HepG2 (cell line): ENCODE data around the gene AMIGO3. TPM values are rescaled to one million over a fixed set of nuclear protein-coding genes. Genes with fewer than 3 reads are reported as not detected.

Experiments used
- CBX1 ChIP-seq: IDR thresholded peaks from one replicate; pipeline ENCODE4 v1.6.1; 2016; ENCODE audit warnings: antibody characterized with exemption, low read depth
- CENPX ChIP-seq: sonication (generic); formaldehyde crosslinking; IDR thresholded peaks from 2 replicates; pipeline ENCODE4 v1.9.0; 2021; ENCODE audit warnings: mild to moderate bottlenecking, missing genetic modification reagents, moderate library complexity
- GTF3A ChIP-seq: sonication (generic); formaldehyde crosslinking; conservative IDR thresholded peaks from 2 replicates; pipeline ENCODE4 v1.4.0; 2020; ENCODE audit warnings: mild to moderate bottlenecking, missing genetic modification reagents
- HMGA1 ChIP-seq: sonication (generic); formaldehyde crosslinking; conservative IDR thresholded peaks from 2 replicates; pipeline ENCODE4 v1.4.0; 2020; ENCODE audit warnings: missing genetic modification reagents
- MED13 ChIP-seq: sonication (generic); formaldehyde crosslinking; IDR thresholded peaks from 2 replicates; pipeline ENCODE4 v1.5.0; 2020; ENCODE audit warnings: missing genetic modification reagents
- MLLT10 ChIP-seq: sonication (generic); formaldehyde crosslinking; IDR thresholded peaks from 2 replicates; pipeline ENCODE4 v1.4.0; 2020; ENCODE audit warnings: missing genetic modification reagents
- MXI1 ChIP-seq: IDR thresholded peaks from 3 replicates; pipeline ENCODE4 v1.6.1; 2012; ENCODE audit warnings: low read depth, low read length, inconsistent platforms, borderline replicate concordance
- NFIB ChIP-seq: sonication (generic); formaldehyde crosslinking; IDR thresholded peaks from 2 replicates; pipeline ENCODE4 v1.9.0; 2021; ENCODE audit warnings: missing genetic modification reagents, mild to moderate bottlenecking, borderline replicate concordance
- PAXIP1 ChIP-seq: sonication (generic); formaldehyde crosslinking; conservative IDR thresholded peaks from 2 replicates; pipeline ENCODE4 v1.4.0; 2020; ENCODE audit warnings: mild to moderate bottlenecking, missing genetic modification reagents, moderate library complexity
- RAD51 ChIP-seq: fragments of 450-650 bp; IDR thresholded peaks from 2 replicates; pipeline ENCODE4 v1.6.1; 2016; ENCODE audit warnings: borderline replicate concordance
- ZFP62 ChIP-seq: sonication (generic); formaldehyde crosslinking; IDR thresholded peaks from 2 replicates; pipeline ENCODE4 v1.4.0; 2020; ENCODE audit warnings: missing genetic modification reagents
- ZNF274 ChIP-seq: sonication (generic); formaldehyde crosslinking; IDR thresholded peaks from 2 replicates; pipeline ENCODE4 v1.5.1; 2020; ENCODE audit warnings: mild to moderate bottlenecking, missing genetic modification reagents
- ZNF329 ChIP-seq: sonication (generic); formaldehyde crosslinking; IDR thresholded peaks from 2 replicates; pipeline ENCODE4 v1.9.0; 2021; ENCODE audit warnings: low read depth, mild to moderate bottlenecking, missing genetic modification reagents
- ZNF343 ChIP-seq: sonication (generic); formaldehyde crosslinking; IDR thresholded peaks from 2 replicates; pipeline ENCODE4 v1.4.0; 2020; ENCODE audit warnings: mild to moderate bottlenecking, missing genetic modification reagents
- ZNF44 ChIP-seq: sonication (generic); formaldehyde crosslinking; IDR thresholded peaks from 2 replicates; pipeline ENCODE4 v1.5.1; 2020; ENCODE audit warnings: mild to moderate bottlenecking, missing genetic modification reagents
- ZNF577 ChIP-seq: sonication (generic); formaldehyde crosslinking; IDR thresholded peaks from 2 replicates; pipeline ENCODE4 v1.4.0; 2020; ENCODE audit warnings: mild to moderate bottlenecking, low read depth, missing genetic modification reagents, borderline replicate concordance
- ZNF672 ChIP-seq: sonication (generic); formaldehyde crosslinking; IDR thresholded peaks from 2 replicates; pipeline ENCODE4 v1.8.1; 2022; ENCODE audit warnings: missing genetic modification reagents
- ZSCAN21 ChIP-seq: sonication (generic); formaldehyde crosslinking; IDR thresholded peaks from 2 replicates; pipeline ENCODE4 v1.8.0; 2022; ENCODE audit warnings: mild to moderate bottlenecking, missing genetic modification reagents, moderate library complexity, borderline replicate concordance
- polyA plus RNA-seq, 8 experiments: library from polyadenylated mRNA; depleted of rRNA in 3 of 8; stranded (reverse) in 7 of 8; unstranded in 1 of 8; fragments of >200 nt; fragmentation: Illumina TruSeq in 4 of 8; extraction: Trizol in 4 of 8; gene quantifications; 2 replicates each; pipeline versions ENCODE4 v1.2.1 to v1.2.3, GENCODE V29; 2011 to 2016; ENCODE audit warnings: low read depth in 4 of 8, missing spikeins in 1 of 8, mixed read lengths in 1 of 8; ENCODE audit not compliant: insufficient read depth in 1 of 8
- total RNA-seq, 5 experiments: library from RNA; depleted of rRNA; stranded (reverse); fragments of >200 nt; fragmentation: Illumina TruSeq; extraction: Trizol; gene quantifications; 2 replicates each; pipeline ENCODE4 v1.2.3, GENCODE V29; 2016; ENCODE audit warnings: low read depth in 1 of 5
- TF ChIP-seq, protein P1 (sequence below): sonication (generic); formaldehyde crosslinking; IDR thresholded peaks from 2 replicates; pipeline ENCODE4 v1.5.1; 2020; ENCODE audit warnings: mild to moderate bottlenecking, missing genetic modification reagents, borderline replicate concordance
- TF ChIP-seq, protein P2 (sequence below): sonication (generic); formaldehyde crosslinking; IDR thresholded peaks from 2 replicates; pipeline ENCODE4 v1.4.0; 2020; ENCODE audit warnings: mild to moderate bottlenecking, missing genetic modification reagents
- TF ChIP-seq, protein P3 (sequence below): sonication (generic); formaldehyde crosslinking; IDR thresholded peaks from 2 replicates; pipeline ENCODE4 v1.8.0; 2022; ENCODE audit warnings: mild to moderate bottlenecking, missing genetic modification reagents, moderate library complexity

Gene AMIGO3
- total and polyA plus RNA-seq, 2 of the 13 experiments (the other 11 are each of a cell fraction or from before 2014, with no cell fraction given): 0.35 TPM; not detected in 1

DNA sequence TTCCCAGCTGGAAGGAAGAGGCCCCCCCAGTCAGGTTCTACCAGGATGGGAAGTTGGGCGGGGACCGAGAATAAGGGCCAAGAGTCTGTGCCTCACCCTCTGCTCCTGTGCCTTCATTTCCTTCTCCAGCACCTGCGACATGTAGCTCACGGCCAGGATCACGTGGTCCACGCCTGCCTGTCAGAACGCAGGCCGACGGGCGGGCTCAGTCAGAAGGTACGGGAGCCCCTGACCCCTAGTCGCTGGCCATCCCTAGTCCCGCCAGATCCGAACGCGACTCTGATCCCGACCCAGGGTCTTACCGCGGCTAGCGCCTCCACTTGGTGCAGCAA lies 3.8 kb upstream of the AMIGO3 start (continued):
- TF ChIP-seq MXI1 (0 out of 3 replicates have a peak, but pooled peaks have one; percentile 26), ZNF44 (CRISPR knock-in tag) (no peak), ZSCAN21 (CRISPR knock-in tag) (no peak), HMGA1 (no peak), RAD51 (peak; percentile 75; the same call in 1 of the 2 replicates), ZNF343 (CRISPR knock-in tag) (no peak), PAXIP1 (CRISPR knock-in tag) (no peak), GTF3A (no peak), CENPX (CRISPR knock-in tag) (no peak), ZNF329 (CRISPR knock-in tag) (no peak), MLLT10 (CRISPR knock-in tag) (no peak), ZNF672 (no peak), CBX1 (no peak), NFIB (CRISPR knock-in tag) (no peak), ZNF274 (CRISPR knock-in tag) (no peak), ZFP62 (CRISPR knock-in tag) (no peak), MED13 (no peak), ZNF577 (no peak)
- TF ChIP-seq, protein P1, sequence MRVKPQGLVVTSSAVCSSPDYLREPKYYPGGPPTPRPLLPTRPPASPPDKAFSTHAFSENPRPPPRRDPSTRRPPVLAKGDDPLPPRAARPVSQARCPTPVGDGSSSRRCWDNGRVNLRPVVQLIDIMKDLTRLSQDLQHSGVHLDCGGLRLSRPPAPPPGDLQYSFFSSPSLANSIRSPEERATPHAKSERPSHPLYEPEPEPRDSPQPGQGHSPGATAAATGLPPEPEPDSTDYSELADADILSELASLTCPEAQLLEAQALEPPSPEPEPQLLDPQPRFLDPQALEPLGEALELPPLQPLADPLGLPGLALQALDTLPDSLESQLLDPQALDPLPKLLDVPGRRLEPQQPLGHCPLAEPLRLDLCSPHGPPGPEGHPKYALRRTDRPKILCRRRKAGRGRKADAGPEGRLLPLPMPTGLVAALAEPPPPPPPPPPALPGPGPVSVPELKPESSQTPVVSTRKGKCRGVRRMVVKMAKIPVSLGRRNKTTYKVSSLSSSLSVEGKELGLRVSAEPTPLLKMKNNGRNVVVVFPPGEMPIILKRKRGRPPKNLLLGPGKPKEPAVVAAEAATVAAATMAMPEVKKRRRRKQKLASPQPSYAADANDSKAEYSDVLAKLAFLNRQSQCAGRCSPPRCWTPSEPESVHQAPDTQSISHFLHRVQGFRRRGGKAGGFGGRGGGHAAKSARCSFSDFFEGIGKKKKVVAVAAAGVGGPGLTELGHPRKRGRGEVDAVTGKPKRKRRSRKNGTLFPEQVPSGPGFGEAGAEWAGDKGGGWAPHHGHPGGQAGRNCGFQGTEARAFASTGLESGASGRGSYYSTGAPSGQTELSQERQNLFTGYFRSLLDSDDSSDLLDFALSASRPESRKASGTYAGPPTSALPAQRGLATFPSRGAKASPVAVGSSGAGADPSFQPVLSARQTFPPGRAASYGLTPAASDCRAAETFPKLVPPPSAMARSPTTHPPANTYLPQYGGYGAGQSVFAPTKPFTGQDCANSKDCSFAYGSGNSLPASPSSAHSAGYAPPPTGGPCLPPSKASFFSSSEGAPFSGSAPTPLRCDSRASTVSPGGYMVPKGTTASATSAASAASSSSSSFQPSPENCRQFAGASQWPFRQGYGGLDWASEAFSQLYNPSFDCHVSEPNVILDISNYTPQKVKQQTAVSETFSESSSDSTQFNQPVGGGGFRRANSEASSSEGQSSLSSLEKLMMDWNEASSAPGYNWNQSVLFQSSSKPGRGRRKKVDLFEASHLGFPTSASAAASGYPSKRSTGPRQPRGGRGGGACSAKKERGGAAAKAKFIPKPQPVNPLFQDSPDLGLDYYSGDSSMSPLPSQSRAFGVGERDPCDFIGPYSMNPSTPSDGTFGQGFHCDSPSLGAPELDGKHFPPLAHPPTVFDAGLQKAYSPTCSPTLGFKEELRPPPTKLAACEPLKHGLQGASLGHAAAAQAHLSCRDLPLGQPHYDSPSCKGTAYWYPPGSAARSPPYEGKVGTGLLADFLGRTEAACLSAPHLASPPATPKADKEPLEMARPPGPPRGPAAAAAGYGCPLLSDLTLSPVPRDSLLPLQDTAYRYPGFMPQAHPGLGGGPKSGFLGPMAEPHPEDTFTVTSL: no peak
- TF ChIP-seq, protein P2, sequence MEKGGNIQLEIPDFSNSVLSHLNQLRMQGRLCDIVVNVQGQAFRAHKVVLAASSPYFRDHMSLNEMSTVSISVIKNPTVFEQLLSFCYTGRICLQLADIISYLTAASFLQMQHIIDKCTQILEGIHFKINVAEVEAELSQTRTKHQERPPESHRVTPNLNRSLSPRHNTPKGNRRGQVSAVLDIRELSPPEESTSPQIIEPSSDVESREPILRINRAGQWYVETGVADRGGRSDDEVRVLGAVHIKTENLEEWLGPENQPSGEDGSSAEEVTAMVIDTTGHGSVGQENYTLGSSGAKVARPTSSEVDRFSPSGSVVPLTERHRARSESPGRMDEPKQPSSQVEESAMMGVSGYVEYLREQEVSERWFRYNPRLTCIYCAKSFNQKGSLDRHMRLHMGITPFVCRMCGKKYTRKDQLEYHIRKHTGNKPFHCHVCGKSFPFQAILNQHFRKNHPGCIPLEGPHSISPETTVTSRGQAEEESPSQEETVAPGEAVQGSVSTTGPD (CRISPR knock-in tag): no peak
- TF ChIP-seq, protein P3, sequence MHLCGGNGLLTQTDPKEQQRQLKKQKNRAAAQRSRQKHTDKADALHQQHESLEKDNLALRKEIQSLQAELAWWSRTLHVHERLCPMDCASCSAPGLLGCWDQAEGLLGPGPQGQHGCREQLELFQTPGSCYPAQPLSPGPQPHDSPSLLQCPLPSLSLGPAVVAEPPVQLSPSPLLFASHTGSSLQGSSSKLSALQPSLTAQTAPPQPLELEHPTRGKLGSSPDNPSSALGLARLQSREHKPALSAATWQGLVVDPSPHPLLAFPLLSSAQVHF (CRISPR knock-in tag): no peak
